ENCODE measurements around the gene KPNA2. TPM values are rescaled to one million over a fixed set of nuclear protein-coding genes. Genes with fewer than 3 reads are reported as not detected.
"Not testable (repeated sequence)": the region's sequence is repeated elsewhere in the genome, so short reads cannot be mapped to it uniquely, and the experiment has no call there.

The KPNA2 gene
- total and polyA plus RNA-seq, 2 of the 8 experiments (the other 6 are each of a cell fraction or from before 2014, with no cell fraction given) = 413 to 612 TPM

DNA sequence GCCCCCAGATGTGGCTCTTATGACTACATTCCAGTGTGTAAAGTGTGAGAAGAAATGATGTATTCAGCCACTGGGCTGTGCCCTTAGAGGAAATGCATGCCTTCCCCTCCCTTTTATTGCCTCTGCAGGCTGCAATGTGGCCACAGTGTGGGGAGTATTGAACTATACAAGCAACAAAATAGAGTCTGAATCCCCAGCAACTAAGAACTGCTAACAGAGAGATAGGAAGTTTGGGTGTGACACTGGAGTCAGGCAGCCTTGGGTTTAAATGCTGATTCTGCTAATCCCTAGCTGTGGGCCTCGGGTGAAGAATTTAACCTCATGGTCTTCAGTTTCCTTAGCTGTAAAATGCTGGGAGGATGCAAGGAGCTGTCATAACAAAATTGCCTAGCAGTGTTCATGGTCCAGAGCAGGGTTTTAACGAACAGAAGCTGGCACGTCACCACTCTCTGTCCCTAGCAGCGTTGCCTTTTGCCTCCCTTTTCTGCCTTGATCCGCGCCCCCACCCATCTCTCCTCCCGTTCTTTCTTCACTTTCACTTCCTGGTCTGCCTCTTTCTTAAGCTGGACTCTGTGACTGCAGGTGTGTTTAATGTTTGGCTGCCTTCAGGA is 50.3 kb downstream of the KPNA2 start (continued):
- no peak for TF ChIP-seq SIN3A (conservative IDR thresholded peaks at IDR 0.05 in 1 of 2, IDR thresholded peaks at IDR 0.05 in 1 of 2; ENCODE audit: low read depth in 1 of 2, low read length in 2 of 2)
- TF ChIP-seq GABPA (IDR thresholded peaks at IDR 0.05; ENCODE audit: borderline replicate concordance, insufficient read depth, low read length) = no peak
- no peak for TF ChIP-seq ASH2L (IDR thresholded peaks at IDR 0.05; ENCODE audit: low read length)
- TF ChIP-seq RFX5 (IDR thresholded peaks at IDR 0.05; ENCODE audit: borderline replicate concordance, low read depth, low read length) = no peak
- TF ChIP-seq ZNF274 (IDR thresholded peaks at IDR 0.05; ENCODE audit: borderline replicate concordance, extremely low read depth, low read length) = no peak
- no peak for TF ChIP-seq TBP (IDR thresholded peaks at IDR 0.05; ENCODE audit: low read depth, low read length)
- TF ChIP-seq CTBP2 (IDR thresholded peaks at IDR 0.05; ENCODE audit: borderline replicate concordance, insufficient read depth, insufficient read length, low read length) = no peak
- no peak for TF ChIP-seq SIX5 (IDR thresholded peaks at IDR 0.05; ENCODE audit: low read depth, low read length)

DNA sequence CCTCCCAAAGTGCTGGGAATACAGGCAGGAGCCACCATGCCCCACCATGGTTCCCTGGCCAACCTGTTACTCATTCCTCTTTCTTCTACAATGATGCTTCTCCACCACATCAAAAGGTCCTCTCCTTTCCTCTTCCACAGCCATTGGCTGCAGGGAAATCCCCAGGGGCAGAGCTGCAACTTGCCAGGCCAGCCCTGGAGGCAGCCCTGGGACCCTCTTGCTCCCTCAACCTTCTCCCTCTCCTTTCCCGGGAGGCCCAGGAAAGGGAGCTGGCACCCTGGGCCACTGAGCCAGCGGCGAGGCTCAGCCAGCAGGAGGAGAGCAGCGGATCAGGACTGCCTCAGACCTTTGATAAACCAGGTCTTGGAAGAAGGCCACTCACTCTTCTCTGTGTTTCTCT is 51.1 kb downstream of the KPNA2 start:
- H3K18ac ChIP-seq (ENCODE audit: extremely low read depth, low read length); H2AFZ ChIP-seq (ENCODE audit: low read length); H2AK5ac ChIP-seq (ENCODE audit: low read depth, low read length); POLR2A ChIA-PET (ENCODE audit: partially characterized antibody); H3K56ac ChIP-seq (replicated peaks; ENCODE audit: insufficient read length, low read depth, low read length); H3K27ac ChIP-seq (ENCODE audit: low read depth, low read length); H4K5ac ChIP-seq (ENCODE audit: insufficient read length, low read depth, low read length); H3K23ac ChIP-seq (ENCODE audit: insufficient read length); H3K14ac ChIP-seq (ENCODE audit: insufficient read length); H3K4me1 ChIP-seq (replicated peaks in 1 of 4; ENCODE audit: control insufficient read depth in 3 of 4, insufficient read depth in 4 of 4, low read length in 3 of 4); FAIRE-seq; H2BK20ac ChIP-seq (ENCODE audit: low read length); H3K9ac ChIP-seq (replicated peaks in 1 of 4; ENCODE audit: extremely low read depth in 1 of 4, low read depth in 3 of 4, low read length in 3 of 4); H3K4me2 ChIP-seq (ENCODE audit: insufficient read depth in 1 of 2, low read depth in 2 of 2, low read length in 2 of 2); H4K91ac ChIP-seq (replicated peaks; ENCODE audit: insufficient read length, low read length); H3K9me3 ChIP-seq (ENCODE audit: insufficient read depth in 2 of 2, low read depth in 1 of 2, low read length in 1 of 2); H4K8ac ChIP-seq (ENCODE audit: extremely low read depth, insufficient read depth, low read length); H2BK15ac ChIP-seq (ENCODE audit: low read length); H3K79me2 ChIP-seq (ENCODE audit: control insufficient read depth in 1 of 2, insufficient read depth in 2 of 2, low read length in 2 of 2); H3K23me2 ChIP-seq (ENCODE audit: low read depth, low read length); H3K27me3 ChIP-seq (replicated peaks in 1 of 4; ENCODE audit: control insufficient read depth in 3 of 4, extremely low read depth in 1 of 4, insufficient read depth in 3 of 4, low read length in 3 of 4); H4K20me1 ChIP-seq (replicated peaks in 1 of 2; ENCODE audit: control insufficient read depth in 1 of 2, insufficient read depth in 2 of 2, low read length in 2 of 2); H3K4me3 ChIP-seq (ENCODE audit: extremely low read depth in 1 of 4, insufficient read depth in 2 of 4, low read depth in 3 of 4, low read length in 4 of 4); H3K36me3 ChIP-seq (ENCODE audit: control insufficient read depth in 2 of 4, insufficient read depth in 4 of 4, low read length in 3 of 4); H3K4ac ChIP-seq (replicated peaks; ENCODE audit: insufficient read length, low read depth, low read length); H2BK12ac ChIP-seq (ENCODE audit: low read depth, low read length); H2BK5ac ChIP-seq (ENCODE audit: low read depth, low read length); H3K79me1 ChIP-seq (ENCODE audit: low read depth, low read length); H2BK120ac ChIP-seq (replicated peaks; ENCODE audit: low read depth, low read length); DNase-seq (ENCODE audit: low read depth in 1 of 2, low spot score in 2 of 2): not testable (repeated sequence)
- CTCF ChIA-PET (ENCODE audit: partially characterized antibody) = interaction anchor here (0.9 kb wide), 1 partner anchor 13 kb away, joined by 3 read pairs; no protein-coding TSS in a partner anchor
- 87% methylated on average over 4 of the region's 4 CpGs; no CpG with 5 or more reads in 1 of the 2 experiments for WGBS, 2 experiments (ENCODE audit: extremely low coverage in 1 of 2, insufficient coverage in 1 of 2, insufficient read length in 1 of 2, insufficient replicate concordance in 2 of 2, low coverage in 1 of 2, low lambda C conversion rate in 2 of 2, missing lambda C conversion rate in 1 of 2)

Measured in H1 (cell line).